ENCODE results near the gene NHERF2. TPM values are rescaled to one million over a fixed set of nuclear protein-coding genes. Genes with fewer than 3 reads are reported as not detected.

NHERF2 gene
- total RNA-seq, 4 donors from 2014 or later, result 45.3 to 130 (median 88.3) TPM

GRCh38 chr16:2040787-2041522 lies 14.3 kb downstream of the NHERF2 start:
- H3K4me1 ChIP-seq, result peaks cover 80 to 93% (median 90%) of the 10 kb centered on the region in 4 donors
- WGBS, result 76% methylated on average over 7 of the region's 20 CpGs
- H3K27me3 ChIP-seq, result no peaks in the 10 kb centered on the region
- intact Hi-C loops (cut with DNase I), result no loop called here
- H3K4me3 ChIP-seq, result no peak overlapping the region
- no peak for DNase-seq (ENCODE audit: extremely low spot score)
- TF ChIP-seq POLR2AphosphoS5 (IDR thresholded peaks at IDR 0.05) (no peak), POLR2A (IDR thresholded peaks at IDR 0.05; ENCODE audit: low read depth) (no peak), EP300 (IDR thresholded peaks at IDR 0.05) (no peak)
- TF ChIP-seq, protein P1, sequence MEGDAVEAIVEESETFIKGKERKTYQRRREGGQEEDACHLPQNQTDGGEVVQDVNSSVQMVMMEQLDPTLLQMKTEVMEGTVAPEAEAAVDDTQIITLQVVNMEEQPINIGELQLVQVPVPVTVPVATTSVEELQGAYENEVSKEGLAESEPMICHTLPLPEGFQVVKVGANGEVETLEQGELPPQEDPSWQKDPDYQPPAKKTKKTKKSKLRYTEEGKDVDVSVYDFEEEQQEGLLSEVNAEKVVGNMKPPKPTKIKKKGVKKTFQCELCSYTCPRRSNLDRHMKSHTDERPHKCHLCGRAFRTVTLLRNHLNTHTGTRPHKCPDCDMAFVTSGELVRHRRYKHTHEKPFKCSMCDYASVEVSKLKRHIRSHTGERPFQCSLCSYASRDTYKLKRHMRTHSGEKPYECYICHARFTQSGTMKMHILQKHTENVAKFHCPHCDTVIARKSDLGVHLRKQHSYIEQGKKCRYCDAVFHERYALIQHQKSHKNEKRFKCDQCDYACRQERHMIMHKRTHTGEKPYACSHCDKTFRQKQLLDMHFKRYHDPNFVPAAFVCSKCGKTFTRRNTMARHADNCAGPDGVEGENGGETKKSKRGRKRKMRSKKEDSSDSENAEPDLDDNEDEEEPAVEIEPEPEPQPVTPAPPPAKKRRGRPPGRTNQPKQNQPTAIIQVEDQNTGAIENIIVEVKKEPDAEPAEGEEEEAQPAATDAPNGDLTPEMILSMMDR (IDR thresholded peaks at IDR 0.05), result no peak
- peaks cover 0 to 38% (median 24%) of the 10 kb centered on the region in 4 donors for H3K36me3 ChIP-seq
- no peaks in the 10 kb centered on the region for H3K9me3 ChIP-seq
- peak overlapping the region; percentile 52 to 92 (median 83) for H3K27ac ChIP-seq (replicated peaks in 1 of 4)

- 73% methylated on average over 18 of the region's 22 CpGs for WGBS
- TF ChIP-seq POLR2AphosphoS5 (IDR thresholded peaks at IDR 0.05), result no peak
- TF ChIP-seq, protein P1 (IDR thresholded peaks at IDR 0.05), result no peak
- no peak for TF ChIP-seq EP300 (IDR thresholded peaks at IDR 0.05)
- TF ChIP-seq POLR2A (IDR thresholded peaks at IDR 0.05; ENCODE audit: low read depth), result no peak
- DNase-seq (ENCODE audit: extremely low spot score), result no peak
- intact Hi-C loops (cut with DNase I), result no loop called here
- peak overlapping the region in 1 of 4 donors; percentile 9 for H3K27ac ChIP-seq (replicated peaks in 1 of 4)
- H3K36me3 ChIP-seq, result peaks cover 0 to 27% (median 16%) of the 10 kb centered on the region in 4 donors
- no peaks in the 10 kb centered on the region for H3K27me3 ChIP-seq
- peaks cover 80 to 93% (median 89%) of the 10 kb centered on the region in 4 donors for H3K4me1 ChIP-seq
- no peaks in the 10 kb centered on the region for H3K9me3 ChIP-seq
- no peak overlapping the region for H3K4me3 ChIP-seq
Observed at GRCh38 chr16:2042171-2042985, 15.7 kb downstream of the NHERF2 start.

DNA sequence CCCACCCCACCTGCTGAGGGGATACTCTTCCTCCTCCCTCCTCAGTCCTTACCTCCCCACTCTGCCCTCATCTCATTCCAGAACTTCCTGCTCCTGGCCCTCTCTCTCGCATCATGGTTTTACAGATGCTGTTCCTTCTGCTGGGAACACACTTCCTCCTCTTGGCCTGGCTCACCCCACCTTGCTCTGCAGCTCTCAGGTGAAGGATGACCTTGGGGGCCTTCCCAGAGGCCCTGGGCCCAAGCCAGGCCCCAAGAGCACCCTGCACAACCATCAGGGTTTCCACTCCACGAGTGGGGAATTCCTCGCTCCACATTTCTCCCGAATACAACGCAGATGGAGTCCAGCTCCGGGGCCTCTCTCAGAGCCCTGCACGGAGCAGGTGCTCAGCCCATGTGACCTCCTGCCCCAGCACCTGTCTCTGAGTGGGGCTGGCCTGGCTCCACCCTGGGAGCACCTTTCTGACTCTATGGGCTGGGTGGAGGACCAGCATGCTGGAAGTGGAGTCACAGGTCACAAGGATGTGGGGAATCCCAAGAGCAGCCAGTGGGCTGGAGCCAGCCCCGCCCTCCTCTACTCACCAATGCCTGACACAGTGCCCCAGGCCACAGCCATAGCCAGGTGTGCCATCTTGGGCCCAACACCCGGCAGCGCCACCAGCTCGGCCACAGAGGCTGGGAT lies 16.4 kb downstream of the NHERF2 start:
- Histone ChIP-seq H3K9me3 (no peaks in the 10 kb centered on the region), H3K36me3 (peaks cover 0 to 20% (median 8%) of the 10 kb centered on the region in 4 donors), H3K27ac (replicated peaks in 1 of 4) (peak overlapping the region in 1 of 4 donors; percentile 7), H3K27me3 (no peaks in the 10 kb centered on the region), H3K4me1 (peaks cover 73 to 87% (median 82%) of the 10 kb centered on the region in 4 donors), H3K4me3 (no peak overlapping the region)
- intact Hi-C loops (cut with DNase I), result no loop called here
- no peak for TF ChIP-seq POLR2A (IDR thresholded peaks at IDR 0.05; ENCODE audit: low read depth)
- DNase-seq (ENCODE audit: extremely low spot score), result no peak
- 80% methylated on average over 10 of the region's 11 CpGs for WGBS

DNA sequence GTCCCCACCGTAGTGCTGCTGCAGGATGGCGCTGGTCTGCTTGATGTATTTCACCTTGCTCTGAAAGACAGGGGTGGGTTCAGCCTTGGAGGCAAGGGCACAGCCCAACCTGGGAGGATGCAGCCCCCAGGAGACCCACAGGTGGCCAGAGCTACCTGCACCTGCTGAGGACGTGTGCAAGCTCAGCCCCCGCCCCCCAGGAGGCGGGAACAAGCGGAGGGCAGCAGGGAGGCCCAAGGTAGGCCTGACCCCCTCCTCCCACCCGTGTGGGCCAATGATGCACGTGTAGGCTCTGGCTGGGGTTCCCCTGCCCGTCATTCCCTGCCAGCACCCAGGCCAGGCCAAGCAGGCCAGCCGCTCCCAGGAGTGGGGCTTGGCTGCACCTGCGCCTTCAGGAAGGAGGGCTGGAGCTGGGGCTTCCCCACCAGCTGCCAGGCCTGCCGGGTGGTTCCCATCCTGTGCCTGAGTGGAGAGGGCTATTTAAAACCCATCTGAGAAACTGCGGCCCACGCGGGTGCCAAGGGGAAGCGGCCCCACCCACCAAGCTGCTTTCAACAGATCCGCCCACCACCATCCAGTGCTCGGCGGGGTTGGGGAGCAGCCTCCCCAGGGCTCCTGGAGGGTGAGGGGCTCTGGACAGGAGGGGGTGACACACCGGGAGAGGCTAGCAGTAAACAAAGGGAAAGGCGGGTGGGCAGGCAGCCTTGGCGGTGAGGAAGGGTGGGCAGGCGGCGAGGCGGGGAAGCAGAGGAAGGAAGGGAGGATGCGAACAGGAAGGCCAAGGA lies 17.2 kb downstream of the NHERF2 start:
- Histone ChIP-seq H3K27ac (replicated peaks in 1 of 4) (peak overlapping the region in 2 of 4 donors; percentile 4 to 15), H3K9me3 (no peaks in the 10 kb centered on the region), H3K27me3 (no peaks in the 10 kb centered on the region), H3K36me3 (peaks cover 0 to 19% (median 5%) of the 10 kb centered on the region in 4 donors), H3K4me1 (peaks cover 72 to 87% (median 81%) of the 10 kb centered on the region in 4 donors), H3K4me3 (no peak overlapping the region)
- WGBS, result 81% methylated on average over 12 of the region's 26 CpGs
- intact Hi-C loops (cut with DNase I), result no loop called here
- no peak for DNase-seq (ENCODE audit: extremely low spot score)
- TF ChIP-seq EP300 (IDR thresholded peaks at IDR 0.05), result no peak
- peak in 1 of 2 donors; percentile 10 for TF ChIP-seq POLR2AphosphoS5 (IDR thresholded peaks at IDR 0.05)
- TF ChIP-seq POLR2A (IDR thresholded peaks at IDR 0.05; ENCODE audit: low read depth), result no peak
- TF ChIP-seq, protein P1 (IDR thresholded peaks at IDR 0.05), result no peak

All from esophagus muscularis mucosa (tissue), 4 donors.